GM12873 (cell line): ENCODE results near the gene RPF1.

ENCODE experiments used
- TF ChIP-seq, protein P1 (sequence below): IDR thresholded peaks from 2 replicates; pipeline ENCODE4 v1.5.1; 2012; ENCODE audit warnings: low read depth, mild to moderate bottlenecking, moderate library complexity, low read length, control low read depth; ENCODE audit not compliant: insufficient read depth; ENCODE audit errors: missing control alignments

The RPF1 gene

DNA sequence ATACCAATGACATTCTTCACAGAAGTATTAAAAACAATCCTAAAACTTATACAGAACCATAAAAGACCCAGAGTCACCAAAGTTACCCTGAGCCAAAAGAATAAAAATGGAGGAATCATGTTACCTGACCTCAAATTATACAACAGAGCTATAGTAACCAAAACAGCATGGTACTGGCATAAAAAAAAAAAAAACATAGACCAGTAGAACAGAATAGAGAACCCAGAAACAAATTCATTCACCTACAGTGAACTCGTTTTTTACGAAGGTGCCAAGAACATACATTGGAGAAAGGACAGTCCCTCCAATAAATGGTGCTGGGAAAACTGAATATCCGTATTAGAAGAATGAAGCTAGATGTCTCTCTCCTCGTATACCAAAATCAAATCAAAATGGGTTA lies 30.0 kb downstream of the RPF1 start:
- TF ChIP-seq, protein P1, sequence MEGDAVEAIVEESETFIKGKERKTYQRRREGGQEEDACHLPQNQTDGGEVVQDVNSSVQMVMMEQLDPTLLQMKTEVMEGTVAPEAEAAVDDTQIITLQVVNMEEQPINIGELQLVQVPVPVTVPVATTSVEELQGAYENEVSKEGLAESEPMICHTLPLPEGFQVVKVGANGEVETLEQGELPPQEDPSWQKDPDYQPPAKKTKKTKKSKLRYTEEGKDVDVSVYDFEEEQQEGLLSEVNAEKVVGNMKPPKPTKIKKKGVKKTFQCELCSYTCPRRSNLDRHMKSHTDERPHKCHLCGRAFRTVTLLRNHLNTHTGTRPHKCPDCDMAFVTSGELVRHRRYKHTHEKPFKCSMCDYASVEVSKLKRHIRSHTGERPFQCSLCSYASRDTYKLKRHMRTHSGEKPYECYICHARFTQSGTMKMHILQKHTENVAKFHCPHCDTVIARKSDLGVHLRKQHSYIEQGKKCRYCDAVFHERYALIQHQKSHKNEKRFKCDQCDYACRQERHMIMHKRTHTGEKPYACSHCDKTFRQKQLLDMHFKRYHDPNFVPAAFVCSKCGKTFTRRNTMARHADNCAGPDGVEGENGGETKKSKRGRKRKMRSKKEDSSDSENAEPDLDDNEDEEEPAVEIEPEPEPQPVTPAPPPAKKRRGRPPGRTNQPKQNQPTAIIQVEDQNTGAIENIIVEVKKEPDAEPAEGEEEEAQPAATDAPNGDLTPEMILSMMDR, result no peak

DNA sequence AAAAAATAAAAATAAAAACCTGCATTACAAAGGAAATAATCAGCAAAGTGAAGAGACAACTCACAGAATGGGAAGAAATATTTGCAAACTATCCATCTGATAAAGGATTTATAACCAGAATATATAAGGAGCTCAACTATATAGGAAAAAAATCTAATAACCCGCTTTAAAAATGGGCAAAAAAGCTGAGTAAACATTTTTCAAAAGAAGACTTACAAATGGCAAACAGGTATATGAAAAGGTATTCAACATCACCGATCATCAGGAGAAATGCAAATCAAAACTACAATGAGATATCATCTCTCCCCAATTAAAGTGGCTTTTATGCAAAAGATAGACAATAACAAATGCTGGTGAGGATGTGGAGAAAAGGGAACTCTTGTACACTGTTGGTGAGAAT lies 31.1 kb downstream of the RPF1 start:
- TF ChIP-seq, protein P1, result no peak

DNA sequence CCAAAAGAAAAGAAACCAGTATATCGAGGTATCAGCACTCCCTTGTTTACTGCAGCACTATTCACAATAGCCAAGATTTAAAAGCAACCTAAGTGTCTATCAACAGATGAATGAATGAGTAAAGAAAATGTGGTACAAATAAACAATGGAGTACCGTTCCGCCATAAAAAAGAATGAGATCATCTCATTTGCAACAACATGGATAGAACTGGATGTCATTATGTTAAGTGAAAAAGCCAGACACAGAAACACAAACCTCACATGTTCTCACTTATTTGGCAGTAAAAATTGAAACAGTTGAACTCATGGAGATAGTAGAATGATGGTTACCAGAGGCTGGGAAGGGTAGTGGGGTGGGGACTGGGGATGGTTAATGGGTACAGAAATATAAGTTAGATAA lies 31.6 kb downstream of the RPF1 start:
- TF ChIP-seq, protein P1, result no peak

DNA sequence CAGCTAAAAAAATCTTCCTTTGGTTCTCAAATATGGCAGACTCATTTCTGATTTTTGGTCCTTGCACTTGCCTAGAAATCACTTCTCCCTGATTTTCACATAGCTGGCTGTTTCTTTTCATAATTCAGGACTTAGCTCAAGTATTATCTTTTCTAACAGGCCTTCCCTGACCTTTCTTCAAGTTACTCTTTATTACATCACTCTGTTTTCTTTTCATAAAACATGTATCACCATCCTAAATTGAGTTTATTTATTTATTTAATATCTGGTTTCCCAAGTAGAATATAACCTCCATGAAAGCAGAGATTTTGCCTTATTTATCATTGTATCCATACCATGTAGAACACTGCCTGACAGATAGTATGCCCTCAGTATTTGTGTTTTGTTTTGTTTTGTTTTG lies 45.5 kb downstream of the RPF1 start:
- TF ChIP-seq, protein P1, result no peak

DNA sequence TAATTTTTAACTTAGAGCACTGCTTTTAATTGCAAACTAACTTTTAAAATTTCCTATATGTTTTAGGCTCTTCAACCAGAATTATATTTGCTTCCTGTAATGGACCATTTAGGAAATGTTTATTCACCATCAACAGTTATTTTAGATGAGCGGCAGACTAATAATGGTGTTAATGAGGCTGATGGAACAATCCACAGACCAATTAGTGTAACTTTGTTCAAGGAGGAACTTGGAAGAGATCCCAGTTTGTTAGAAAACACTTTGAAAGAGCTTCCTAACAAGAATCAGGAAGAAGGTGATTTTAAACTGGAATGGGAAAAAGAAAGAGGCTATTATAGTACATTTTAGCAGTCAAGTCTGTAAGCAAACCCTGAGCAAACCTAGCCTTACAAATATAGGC lies 46.7 kb downstream of the RPF1 start:
- TF ChIP-seq, protein P1, result no peak

DNA sequence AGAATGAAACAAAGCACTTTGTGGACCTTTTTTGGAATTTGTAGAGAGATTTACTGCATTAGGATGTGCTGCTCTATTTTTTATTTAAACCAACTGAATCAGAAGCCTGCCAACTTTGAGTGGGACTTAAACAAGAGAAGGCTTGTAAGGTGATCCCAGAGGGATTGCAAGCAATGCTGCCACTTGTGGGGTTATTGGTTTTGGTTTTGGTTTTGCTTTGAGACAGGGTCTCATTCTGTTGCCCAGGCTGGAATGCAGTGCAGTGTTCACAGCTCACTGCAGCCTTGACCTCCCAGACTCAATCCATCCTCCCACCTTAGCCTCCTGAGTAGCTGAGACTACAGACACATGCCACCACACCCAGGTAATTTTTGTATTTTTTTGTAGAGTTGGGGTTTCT lies 59.5 kb downstream of the RPF1 start:
- TF ChIP-seq, protein P1, result no peak

DNA sequence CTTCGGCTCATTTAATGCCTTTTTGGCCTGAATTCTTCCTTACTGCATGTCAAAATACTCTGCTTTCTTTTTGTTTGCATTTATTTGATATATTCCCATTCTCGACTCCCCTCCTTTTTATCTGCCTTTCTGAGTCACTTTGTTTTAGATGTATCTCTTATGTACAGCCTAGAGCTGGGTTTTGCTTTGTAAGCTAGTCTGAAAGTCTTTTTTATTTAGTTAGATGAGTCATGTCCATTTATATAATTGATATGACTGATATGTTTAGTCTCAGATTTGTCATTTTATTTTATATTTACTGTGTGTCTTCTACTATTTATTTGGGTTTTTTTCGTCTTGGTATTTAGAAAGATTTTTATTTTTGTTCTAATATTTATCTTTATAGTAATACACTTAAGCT lies 60.9 kb downstream of the RPF1 start:
- TF ChIP-seq, protein P1, result no peak

DNA sequence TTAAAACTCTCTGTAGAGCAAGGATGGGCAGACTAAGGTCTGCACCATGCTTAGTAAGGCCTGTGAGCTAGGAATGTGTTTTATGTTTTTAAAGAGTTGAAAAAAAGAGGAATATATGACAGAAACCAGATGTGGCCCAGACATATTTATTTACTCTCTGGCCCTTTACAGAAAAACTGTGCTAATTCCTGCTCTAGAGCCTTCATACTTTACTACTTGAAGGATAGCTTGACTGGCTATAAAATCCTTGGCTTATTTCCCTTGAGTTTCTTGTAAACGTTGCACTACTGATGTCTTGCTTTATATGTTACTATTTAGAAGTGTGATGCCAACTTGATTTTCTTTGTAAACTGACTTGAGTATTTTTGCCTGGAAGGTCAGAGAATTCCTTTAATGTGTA lies 61.7 kb downstream of the RPF1 start:
- TF ChIP-seq, protein P1, result no peak
